ENCODE results near the gene MYO1A.

- TF ChIP-seq CTCF (optimal IDR thresholded peaks at IDR 0.05 in 1 of 3, IDR thresholded peaks at IDR 0.05 in 1 of 3, conservative IDR thresholded peaks at IDR 0.05 in 1 of 3; ENCODE audit: extremely low read depth in 1 of 3, insufficient read depth in 2 of 3, low read length in 3 of 3) (no peak), EZH2 (IDR thresholded peaks at IDR 0.05; ENCODE audit: low read length) (no peak)
These were observed 38.7 kb upstream of the MYO1A start, which contains the start of gene NAB2 for GRCh38 chr12:57088354-57089270.
